Subcutaneous adipose tissue (tissue), 4 donors: ENCODE results near the gene STYXL1. TPM values are rescaled to one million over a fixed set of nuclear protein-coding genes. Genes with fewer than 3 reads are reported as not detected.

Experiments used
- CTCF ChIP-seq: fragments of 450-650 bp; IDR thresholded peaks from one replicate; pipeline ENCODE4 v1.5.1; 2016; ENCODE audit warnings: low read depth, mild to moderate bottlenecking, control low read depth, antibody characterized with exemption, moderate library complexity
- total RNA-seq, 4 donors: library from RNA; depleted of rRNA; stranded (reverse); fragments of >200 nt; gene quantifications; one replicate each; pipeline ENCODE4 v1.1.0, GENCODE V29; 2016

Gene STYXL1
- total RNA-seq, 4 donors from 2014 or later: 14.8 to 37.1 (median 26.0) TPM

GRCh38 chr7:75969182-75969581, 78.6 kb downstream of the STYXL1 start:
- TF ChIP-seq CTCF: no peak

GRCh38 chr7:75968561-75969001, 79.2 kb downstream of the STYXL1 start:
- no peak for TF ChIP-seq CTCF

- no peak for TF ChIP-seq CTCF
Observed at GRCh38 chr7:75968012-75968411, 79.8 kb downstream of the STYXL1 start.

- TF ChIP-seq CTCF: no peak
Observed at GRCh38 chr7:75967487-75967997, 80.3 kb downstream of the STYXL1 start.

GRCh38 chr7:75967055-75967454, 80.7 kb downstream of the STYXL1 start:
- no peak for TF ChIP-seq CTCF

GRCh38 chr7:75966190-75966961, 81.4 kb downstream of the STYXL1 start:
- no peak for TF ChIP-seq CTCF

GRCh38 chr7:75965617-75966016, 82.2 kb downstream of the STYXL1 start:
- no peak for TF ChIP-seq CTCF
